PFSK-1 (cell line): ENCODE measurements around the gene STAT6.

Experiments
- FOXP2 ChIP-seq: optimal IDR thresholded peaks from 2 replicates; pipeline ENCODE3; 2011; ENCODE audit warnings: borderline replicate concordance, control low read depth, inconsistent platforms; ENCODE audit not compliant: insufficient read depth; ENCODE audit errors: extremely low read length, extremely low read depth
- POLR2AphosphoS5 ChIP-seq: IDR thresholded peaks from 2 replicates; pipeline ENCODE4 v1.6.1; 2012; ENCODE audit warnings: low read depth, mild to moderate bottlenecking, control low read depth, low read length, moderate library complexity
- REST ChIP-seq, 2 experiments: IDR thresholded peaks; 2 replicates each; pipeline versions ENCODE4 v1.6.1 to v1.8.0; 2011 to 2012; ENCODE audit warnings: low read depth in 2 of 2, low read length in 2 of 2, control low read depth in 1 of 2, inconsistent platforms in 1 of 2, mild to moderate bottlenecking in 1 of 2, moderate library complexity in 1 of 2; ENCODE audit not compliant: insufficient read depth in 1 of 2
- SIN3A ChIP-seq: IDR thresholded peaks from 2 replicates; pipeline ENCODE4 v1.6.1; 2012; ENCODE audit warnings: mild to moderate bottlenecking, low read length, moderate library complexity, borderline replicate concordance; ENCODE audit not compliant: insufficient read depth
- TAF1 ChIP-seq: IDR thresholded peaks from 2 replicates; pipeline ENCODE4 v1.6.1; 2012; ENCODE audit warnings: low read length, control low read depth, borderline replicate concordance; ENCODE audit not compliant: insufficient read depth

DNA sequence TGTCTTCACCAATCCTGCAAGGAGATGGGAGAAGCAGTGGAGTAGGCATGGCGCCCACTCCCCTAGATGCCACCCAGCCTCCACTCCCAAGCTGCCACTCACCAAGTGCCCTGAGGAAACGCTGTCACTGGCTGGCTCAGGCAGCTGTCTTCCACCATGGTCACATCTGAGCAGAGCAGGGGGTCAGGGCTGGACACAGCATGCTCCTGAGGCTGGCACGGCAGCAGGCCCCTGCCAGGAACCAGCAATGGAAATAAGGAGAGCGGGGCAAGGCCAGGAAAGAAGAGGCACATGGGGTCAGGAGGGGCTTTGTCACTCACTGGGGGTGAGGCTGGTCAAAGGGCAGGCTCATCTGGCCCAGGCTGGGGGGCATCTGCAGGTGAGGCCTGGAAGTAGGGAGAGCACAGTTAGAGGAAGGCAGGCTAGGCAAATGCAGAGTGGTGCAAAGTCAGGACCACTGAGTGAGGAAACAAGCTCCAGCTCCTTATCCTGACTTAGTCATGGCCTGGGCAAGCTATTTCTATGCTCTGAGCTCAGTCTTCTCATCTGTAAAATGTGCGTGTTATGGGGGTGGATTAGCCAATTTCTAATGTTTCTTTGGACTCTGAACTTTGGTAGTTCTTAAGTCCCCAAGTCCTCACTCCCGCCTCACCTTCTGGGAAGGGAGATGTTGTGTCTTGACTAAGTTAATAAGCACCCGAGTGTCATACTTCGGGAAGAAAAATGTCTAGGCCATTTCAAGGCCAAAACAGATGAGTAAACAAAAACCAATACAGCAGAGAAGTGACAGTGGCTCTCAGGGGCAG lies 14.2 kb downstream of the STAT6 start:
- no peak for TF ChIP-seq REST (IDR thresholded peaks at IDR 0.05; ENCODE audit: insufficient read depth in 1 of 2, low read depth in 2 of 2, low read length in 2 of 2)
- no peak for TF ChIP-seq FOXP2
- no peak for TF ChIP-seq POLR2AphosphoS5
- no peak for TF ChIP-seq TAF1
- TF ChIP-seq SIN3A, result no peak
